K562 (cell line): ENCODE data around the gene KIF3B. TPM values are rescaled to one million over a fixed set of nuclear protein-coding genes. Genes with fewer than 3 reads are reported as not detected.

ENCODE experiments used
- BRD4 ChIP-seq: fragments of 200-600 bp; sonication (generic); IDR thresholded peaks from 2 replicates; pipeline ENCODE4 v1.6.1; 2017; ENCODE audit warnings: inconsistent platforms
- CREB3L1 ChIP-seq: fragments of 450-650 bp; IDR thresholded peaks from 2 replicates; pipeline ENCODE4 v1.6.1; 2014; ENCODE audit warnings: low read depth, mild to moderate bottlenecking, moderate library complexity, borderline replicate concordance
- CTBP1 ChIP-seq: fragments of 450-650 bp; IDR thresholded peaks from 2 replicates; pipeline ENCODE4 v1.6.1; 2016; ENCODE audit warnings: borderline replicate concordance
- EP300 ChIP-seq: IDR thresholded peaks from 2 replicates; pipeline ENCODE4 v1.6.1; 2012; ENCODE audit warnings: low read length, improper control_type of control experiment
- JUNB ChIP-seq: fragments of 450-650 bp; formaldehyde crosslinking; conservative IDR thresholded peaks from 2 replicates; pipeline ENCODE4 v1.4.0; 2020; ENCODE audit warnings: mild to moderate bottlenecking
- KDM1A ChIP-seq, 2 experiments: fragments of 450-650 bp; IDR thresholded peaks; 2 replicates each; pipeline ENCODE4 v1.6.1; 2016; ENCODE audit warnings: mild to moderate bottlenecking in 2 of 2
- KDM5B ChIP-seq: fragments of 200-600 bp; sonication (generic); IDR thresholded peaks from 2 replicates; pipeline ENCODE4 v1.6.1; 2012; ENCODE audit warnings: low read depth, mild to moderate bottlenecking, moderate library complexity, low read length, control low read depth, inconsistent platforms; ENCODE audit not compliant: insufficient replicate concordance
- KLF6 ChIP-seq: fragments of 250-450 bp; sonication (Bioruptor Pico); IDR thresholded peaks from 2 replicates; pipeline ENCODE4 v1.4.0; 2020; ENCODE audit warnings: mild to moderate bottlenecking, moderate library complexity, borderline replicate concordance
- LARP7 ChIP-seq: fragments of 450-650 bp; IDR thresholded peaks from 2 replicates; pipeline ENCODE4 v1.6.1; 2016
- MEF2A ChIP-seq: IDR thresholded peaks from 2 replicates; pipeline ENCODE4 v1.6.1; 2011; ENCODE audit warnings: low read depth, mild to moderate bottlenecking, low read length, moderate library complexity; ENCODE audit not compliant: control insufficient read depth
- MEF2D ChIP-seq: conservative IDR thresholded peaks from 2 replicates; pipeline ENCODE4 v1.6.1; 2016; ENCODE audit warnings: low read depth, missing genetic modification characterization, missing compliant biosample characterization
- NCOR1 ChIP-seq: fragments of 450-650 bp; IDR thresholded peaks from 2 replicates; pipeline ENCODE4 v1.6.1; 2016; ENCODE audit warnings: mild to moderate bottlenecking, moderate library complexity
- RBM34 ChIP-seq: fragments of 200-400 bp; formaldehyde crosslinking; IDR thresholded peaks from 2 replicates; pipeline ENCODE4 v1.6.1; 2018; ENCODE audit warnings: low read length, borderline replicate concordance; ENCODE audit not compliant: insufficient read depth
- SAFB ChIP-seq: fragments of 200-400 bp; formaldehyde crosslinking; IDR thresholded peaks from 2 replicates; pipeline ENCODE4 v1.6.1; 2017; ENCODE audit warnings: low read depth, low read length, borderline replicate concordance
- YY1 ChIP-seq, 3 experiments: IDR thresholded peaks; 2 replicates each; pipeline ENCODE4 v1.6.1; 2011; ENCODE audit warnings: low read length in 2 of 3, mild to moderate bottlenecking in 2 of 3, moderate library complexity in 2 of 3, borderline replicate concordance in 1 of 3, control low read depth in 1 of 3, low read depth in 1 of 3; ENCODE audit not compliant: insufficient read depth in 3 of 3, insufficient replicate concordance in 2 of 3, control insufficient read depth in 1 of 3, insufficient read length in 1 of 3; ENCODE audit errors: extremely low read depth in 1 of 3
- ZKSCAN3 ChIP-seq: fragments of 250-450 bp; sonication (Bioruptor Pico); IDR thresholded peaks from 2 replicates; pipeline ENCODE4 v1.4.0; 2020
- ZNF274 ChIP-seq: IDR thresholded peaks from 2 replicates; pipeline ENCODE4 v1.6.1; 2011; ENCODE audit warnings: low read depth, mild to moderate bottlenecking, low read length, moderate library complexity, borderline replicate concordance
- ZNF57 ChIP-seq: fragments of 450-650 bp; formaldehyde crosslinking; IDR thresholded peaks from 2 replicates; pipeline ENCODE4 v1.4.0; 2020; ENCODE audit warnings: mild to moderate bottlenecking, moderate library complexity
- ZNF695 ChIP-seq: fragments of 450-650 bp; formaldehyde crosslinking; IDR thresholded peaks from 2 replicates; pipeline ENCODE4 v1.4.0; 2020; ENCODE audit warnings: mild to moderate bottlenecking, moderate library complexity
- polyA plus RNA-seq, 8 experiments: library from polyadenylated mRNA; depleted of rRNA in 4 of 8; stranded (reverse) in 5 of 8; unstranded in 3 of 8; fragments of >200 nt; fragmentation: Nextera tagmentation in 2 of 8; fragmentation: Illumina TruSeq in 1 of 8; extraction: Ambion mirVana in 2 of 8; extraction: Trizol in 1 of 8; gene quantifications; 2 replicates each; pipeline versions ENCODE4 v1.2.1 to v1.2.3, GENCODE V29; 2011 to 2014; ENCODE audit warnings: inconsistent platforms in 1 of 8, missing spikeins in 1 of 8
- total RNA-seq, 7 experiments: library from RNA; depleted of rRNA in 6 of 7; stranded (reverse); fragments of >200 nt in 6 of 7; fragmentation: Illumina TruSeq in 2 of 7; extraction: Trizol in 2 of 7; gene quantifications; 2 replicates each; pipeline versions ENCODE4 v1.2.1 to v1.2.3, GENCODE V29; 2011 to 2021; ENCODE audit warnings: low replicate concordance in 1 of 7
- TF ChIP-seq, protein P1 (sequence below): sonication (generic); formaldehyde crosslinking; IDR thresholded peaks from 2 replicates; pipeline ENCODE4 v1.8.0; 2022; ENCODE audit warnings: mild to moderate bottlenecking, missing genetic modification reagents
- TF ChIP-seq, protein P2 (sequence below), 2 experiments: IDR thresholded peaks; 2 replicates each; pipeline ENCODE4 v1.6.1; 2011; ENCODE audit warnings: borderline replicate concordance in 1 of 2, control low read depth in 1 of 2, low read depth in 1 of 2, low read length in 1 of 2, mild to moderate bottlenecking in 1 of 2, mixed read lengths in 1 of 2, moderate library complexity in 1 of 2; ENCODE audit not compliant: insufficient read depth in 1 of 2, insufficient read length in 1 of 2, poor library complexity in 1 of 2, severe bottlenecking in 1 of 2; ENCODE audit errors: extremely low read depth in 1 of 2

The KIF3B gene
- total and polyA plus RNA-seq, 9 of the 15 experiments (the other 6 are each of a cell fraction or from before 2014, with no cell fraction given): 2.9 to 12.3 (median 8.6) TPM

GRCh38 chr20:32357869-32358631, 80.6 kb downstream of the KIF3B start, which contains the start of gene ASXL1 (continued):
- TF ChIP-seq ZNF695 (no peak), LARP7 (no peak), ZNF274 (no peak), MEF2D (no peak), KDM1A (IDR thresholded peaks at IDR 0.05) (no peak), MEF2A (no peak), KDM5B (peak; percentile 61), SAFB (peak; percentile 98), KLF6 (CRISPR knock-in tag) (peak; percentile 61; the same call in 1 of the 2 replicates), ZKSCAN3 (CRISPR knock-in tag) (no peak), ZNF57 (CRISPR knock-in tag) (no peak), JUNB (CRISPR knock-in tag) (no peak), EP300 (no peak), NCOR1 (no peak), BRD4 (0 out of 2 replicates have a peak, but pooled peaks have one; percentile 33), RBM34 (no peak), YY1 (IDR thresholded peaks at IDR 0.05; ENCODE audit: borderline replicate concordance in 1 of 3, control insufficient read depth in 1 of 3, extremely low read depth in 1 of 3, insufficient read depth in 3 of 3, insufficient read length in 1 of 3, insufficient replicate concordance in 2 of 3, low read depth in 1 of 3, low read length in 2 of 3) (peak; percentile 79 to 96 (median 96)), CTBP1 (peak; percentile 45), CREB3L1 (peak; percentile 99)
- TF ChIP-seq, protein P1, sequence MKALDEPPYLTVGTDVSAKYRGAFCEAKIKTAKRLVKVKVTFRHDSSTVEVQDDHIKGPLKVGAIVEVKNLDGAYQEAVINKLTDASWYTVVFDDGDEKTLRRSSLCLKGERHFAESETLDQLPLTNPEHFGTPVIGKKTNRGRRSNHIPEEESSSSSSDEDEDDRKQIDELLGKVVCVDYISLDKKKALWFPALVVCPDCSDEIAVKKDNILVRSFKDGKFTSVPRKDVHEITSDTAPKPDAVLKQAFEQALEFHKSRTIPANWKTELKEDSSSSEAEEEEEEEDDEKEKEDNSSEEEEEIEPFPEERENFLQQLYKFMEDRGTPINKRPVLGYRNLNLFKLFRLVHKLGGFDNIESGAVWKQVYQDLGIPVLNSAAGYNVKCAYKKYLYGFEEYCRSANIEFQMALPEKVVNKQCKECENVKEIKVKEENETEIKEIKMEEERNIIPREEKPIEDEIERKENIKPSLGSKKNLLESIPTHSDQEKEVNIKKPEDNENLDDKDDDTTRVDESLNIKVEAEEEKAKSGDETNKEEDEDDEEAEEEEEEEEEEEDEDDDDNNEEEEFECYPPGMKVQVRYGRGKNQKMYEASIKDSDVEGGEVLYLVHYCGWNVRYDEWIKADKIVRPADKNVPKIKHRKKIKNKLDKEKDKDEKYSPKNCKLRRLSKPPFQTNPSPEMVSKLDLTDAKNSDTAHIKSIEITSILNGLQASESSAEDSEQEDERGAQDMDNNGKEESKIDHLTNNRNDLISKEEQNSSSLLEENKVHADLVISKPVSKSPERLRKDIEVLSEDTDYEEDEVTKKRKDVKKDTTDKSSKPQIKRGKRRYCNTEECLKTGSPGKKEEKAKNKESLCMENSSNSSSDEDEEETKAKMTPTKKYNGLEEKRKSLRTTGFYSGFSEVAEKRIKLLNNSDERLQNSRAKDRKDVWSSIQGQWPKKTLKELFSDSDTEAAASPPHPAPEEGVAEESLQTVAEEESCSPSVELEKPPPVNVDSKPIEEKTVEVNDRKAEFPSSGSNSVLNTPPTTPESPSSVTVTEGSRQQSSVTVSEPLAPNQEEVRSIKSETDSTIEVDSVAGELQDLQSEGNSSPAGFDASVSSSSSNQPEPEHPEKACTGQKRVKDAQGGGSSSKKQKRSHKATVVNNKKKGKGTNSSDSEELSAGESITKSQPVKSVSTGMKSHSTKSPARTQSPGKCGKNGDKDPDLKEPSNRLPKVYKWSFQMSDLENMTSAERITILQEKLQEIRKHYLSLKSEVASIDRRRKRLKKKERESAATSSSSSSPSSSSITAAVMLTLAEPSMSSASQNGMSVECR (CRISPR knock-in tag): peak; percentile 76; the same call in 1 of the 2 replicates
- TF ChIP-seq, protein P2, sequence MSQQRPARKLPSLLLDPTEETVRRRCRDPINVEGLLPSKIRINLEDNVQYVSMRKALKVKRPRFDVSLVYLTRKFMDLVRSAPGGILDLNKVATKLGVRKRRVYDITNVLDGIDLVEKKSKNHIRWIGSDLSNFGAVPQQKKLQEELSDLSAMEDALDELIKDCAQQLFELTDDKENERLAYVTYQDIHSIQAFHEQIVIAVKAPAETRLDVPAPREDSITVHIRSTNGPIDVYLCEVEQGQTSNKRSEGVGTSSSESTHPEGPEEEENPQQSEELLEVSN (IDR thresholded peaks at IDR 0.05; ENCODE audit: borderline replicate concordance in 1 of 2, extremely low read depth in 1 of 2, insufficient read depth in 1 of 2, insufficient read length in 1 of 2, low read depth in 1 of 2, low read length in 1 of 2, poor library complexity in 1 of 2, severe bottlenecking in 1 of 2): peak in 1 of 2 experiments; percentile 71
